HG03139 (cell line): Measurements from ENCODE around the gene TET3.
A peak's percentile ranks its signal among the peaks of the same experiment; 100 is the strongest.
"Not testable (repeated sequence)": the region's sequence is repeated elsewhere in the genome, so short reads cannot be mapped to it uniquely, and the experiment has no call there.

Source experiments
- ATAC-seq: cut with Tn5 transposase; IDR thresholded peaks from one replicate; pipeline ENCODE4 v1.9.1; 2021; ENCODE audit not compliant: unreplicated experiment

The TET3 gene

DNA sequence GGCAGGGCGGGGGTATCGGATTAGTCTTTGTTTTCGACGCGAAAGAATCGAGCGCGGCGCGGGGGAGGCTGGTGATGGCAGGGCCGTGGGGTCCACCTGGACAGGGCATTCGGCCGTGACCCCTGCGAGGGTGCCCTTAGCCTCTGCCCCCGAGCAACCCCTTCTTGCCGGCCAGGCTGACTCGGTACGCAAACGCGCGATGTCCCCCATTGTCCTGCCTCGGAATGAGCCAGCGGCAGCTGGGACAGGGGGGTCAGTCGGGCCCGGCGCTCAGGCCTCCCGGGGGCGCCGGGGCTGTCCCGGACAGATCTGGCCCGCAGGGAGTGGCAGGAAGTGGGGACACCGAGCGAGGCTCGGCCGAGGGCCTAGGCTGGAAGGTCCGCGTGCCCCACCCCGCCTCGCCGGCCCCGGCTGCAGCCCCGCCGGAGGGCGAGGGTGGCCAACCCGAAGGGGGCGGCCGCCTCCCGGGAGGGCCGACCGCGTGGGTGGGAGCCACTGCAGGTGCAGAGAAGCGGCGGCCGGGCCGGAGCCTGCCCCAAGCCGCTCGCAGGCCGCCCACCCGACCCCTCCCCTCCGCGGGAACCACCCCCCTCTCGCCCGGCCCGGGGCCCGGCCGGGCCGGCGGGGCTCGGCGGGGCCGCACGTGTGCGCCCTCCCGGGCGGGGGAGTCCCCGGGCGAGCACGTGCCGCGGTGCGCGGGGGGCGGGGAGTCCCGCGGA is at the start of gene TET3:
Gene TET3 (plus strand): TSS at position 708 of the 719 bp plus-strand sequence. CDS start 1,494 bp downstream, outside the sequence.
- peak; percentile 31 for ATAC-seq

- ATAC-seq: no peak
Observed at GRCh38 chr2:73935641-73936040, 49.1 kb upstream of the TET3 start.

GRCh38 chr2:73937103-73937885 is 47.4 kb upstream of the TET3 start:
- no peak for ATAC-seq

DNA sequence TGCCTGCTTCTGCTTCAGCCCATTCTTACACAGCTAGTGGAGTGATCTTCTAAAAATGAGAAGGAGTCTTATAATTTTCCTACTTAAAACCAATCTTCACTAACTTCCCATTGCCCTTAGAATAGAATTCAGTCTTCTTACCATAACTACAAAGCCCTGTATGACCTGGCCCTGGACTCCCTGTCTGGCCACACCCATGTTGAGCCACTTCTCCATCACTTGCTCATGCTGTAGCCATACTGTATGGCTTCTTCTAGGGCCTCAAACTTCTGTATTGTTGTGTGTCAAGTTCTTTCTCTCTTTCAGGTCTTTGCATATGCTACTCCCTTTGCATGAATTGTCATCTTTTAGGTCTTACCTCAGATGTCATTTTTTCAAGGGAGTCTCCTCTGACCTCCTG is 46.8 kb upstream of the TET3 start:
- ATAC-seq: no peak

DNA sequence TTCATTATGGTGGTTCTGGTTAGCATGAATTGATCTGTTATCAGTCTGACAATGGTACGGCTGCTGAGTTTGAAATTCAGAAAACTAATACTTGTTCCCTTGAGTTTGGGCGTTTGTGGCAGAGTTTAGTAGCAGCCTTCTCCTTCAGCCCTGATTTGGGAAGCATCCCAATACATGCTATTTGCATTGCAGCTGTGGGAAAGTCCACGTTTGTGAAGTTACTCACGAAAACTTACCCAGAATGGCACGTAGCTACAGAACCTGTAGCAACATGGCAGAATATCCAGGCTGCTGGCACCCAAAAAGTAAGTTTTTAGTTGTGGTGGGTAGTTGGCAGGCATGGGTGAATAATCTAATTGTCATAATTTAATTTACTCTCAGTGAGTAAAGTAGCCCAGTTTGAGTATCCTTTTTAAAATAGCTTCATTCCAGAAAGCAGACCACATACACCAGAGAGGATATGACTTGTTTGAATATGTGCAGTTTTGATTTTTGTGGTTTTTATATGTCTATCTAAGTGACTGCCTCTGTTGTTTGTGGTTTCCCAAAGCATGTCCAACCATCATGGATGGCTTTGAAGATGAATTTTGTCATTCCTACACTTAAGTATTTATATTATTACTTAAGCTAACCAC is 45.9 kb upstream of the TET3 start:
- ATAC-seq: no peak

DNA sequence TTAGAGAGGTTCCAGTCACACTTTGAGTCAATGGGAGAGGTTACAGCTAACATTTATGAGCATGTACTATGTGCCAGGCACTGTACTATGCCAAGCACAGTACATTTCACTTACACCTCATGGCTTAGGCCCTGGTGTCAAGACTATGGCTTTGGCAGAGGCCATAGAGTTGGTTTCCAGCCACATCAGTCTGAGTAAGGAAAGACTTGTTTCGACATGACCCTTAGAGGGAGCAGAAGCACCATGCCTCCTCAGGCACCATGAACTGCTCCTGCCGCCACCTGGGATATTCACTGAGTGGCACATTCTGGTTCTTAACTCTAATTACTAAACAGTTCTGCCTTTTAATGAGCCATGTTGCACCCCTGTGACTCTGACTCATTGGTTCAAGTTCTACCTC is 45.3 kb upstream of the TET3 start:
- ATAC-seq: no peak

GRCh38 chr2:73940066-73940465 is 44.6 kb upstream of the TET3 start:
- not testable (repeated sequence) for ATAC-seq

GRCh38 chr2:73942664-73943063 is 42.0 kb upstream of the TET3 start:
- no peak for ATAC-seq

GRCh38 chr2:73944714-73945113 is 40.0 kb upstream of the TET3 start:
- no peak for ATAC-seq

DNA sequence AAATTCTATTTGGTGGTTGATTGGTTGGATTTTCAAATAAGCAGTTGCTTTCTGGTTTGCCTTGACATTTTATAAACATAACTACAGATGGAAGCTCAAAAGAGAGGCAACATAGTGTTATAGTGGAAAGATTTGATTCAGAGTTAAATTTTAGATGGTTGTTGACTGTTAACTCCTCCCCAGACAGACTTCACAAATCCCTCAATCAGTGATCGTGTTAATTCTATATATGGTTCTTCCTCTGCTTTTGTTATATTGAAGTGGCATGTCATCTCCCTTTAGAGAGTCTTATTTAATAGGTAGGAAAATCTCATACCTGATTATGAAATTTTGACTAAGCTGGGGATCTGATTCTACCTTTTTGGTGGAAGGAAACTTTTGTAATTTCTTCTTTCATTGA is 38.5 kb upstream of the TET3 start:
- no peak for ATAC-seq

GRCh38 chr2:73946666-73947065 is 38.0 kb upstream of the TET3 start:
- no peak for ATAC-seq

DNA sequence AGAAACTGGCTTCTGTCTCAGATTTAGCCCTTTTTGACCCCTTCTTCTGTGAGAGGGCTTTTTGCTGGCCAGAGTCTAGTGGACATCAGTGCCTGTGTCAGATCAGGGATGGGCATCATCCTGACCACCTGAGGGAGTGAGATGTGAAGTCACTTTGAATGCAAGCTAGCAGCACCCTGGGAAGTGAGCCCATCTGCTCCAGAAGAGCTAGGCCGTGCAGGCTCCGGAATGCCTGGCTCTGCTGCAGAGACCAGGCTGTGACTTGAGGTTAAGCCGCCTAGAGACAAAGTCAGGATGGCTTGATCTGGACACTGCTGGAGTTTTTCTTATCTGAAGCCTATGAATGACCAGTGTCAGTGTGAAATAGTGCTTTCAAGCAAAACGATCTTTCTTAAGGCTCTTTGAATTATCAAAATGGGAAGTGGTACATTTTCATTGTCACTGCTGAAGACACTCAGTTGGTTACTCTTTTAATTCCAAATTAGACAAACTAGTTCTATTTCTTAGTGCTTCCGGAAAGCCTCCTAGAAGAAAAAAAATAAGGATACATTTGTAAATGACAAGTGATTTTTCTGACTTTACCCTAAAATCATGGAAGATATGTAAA is 37.2 kb upstream of the TET3 start:
- no peak for ATAC-seq

- no peak for ATAC-seq
Observed at GRCh38 chr2:73949802-73950201, 34.9 kb upstream of the TET3 start.

DNA sequence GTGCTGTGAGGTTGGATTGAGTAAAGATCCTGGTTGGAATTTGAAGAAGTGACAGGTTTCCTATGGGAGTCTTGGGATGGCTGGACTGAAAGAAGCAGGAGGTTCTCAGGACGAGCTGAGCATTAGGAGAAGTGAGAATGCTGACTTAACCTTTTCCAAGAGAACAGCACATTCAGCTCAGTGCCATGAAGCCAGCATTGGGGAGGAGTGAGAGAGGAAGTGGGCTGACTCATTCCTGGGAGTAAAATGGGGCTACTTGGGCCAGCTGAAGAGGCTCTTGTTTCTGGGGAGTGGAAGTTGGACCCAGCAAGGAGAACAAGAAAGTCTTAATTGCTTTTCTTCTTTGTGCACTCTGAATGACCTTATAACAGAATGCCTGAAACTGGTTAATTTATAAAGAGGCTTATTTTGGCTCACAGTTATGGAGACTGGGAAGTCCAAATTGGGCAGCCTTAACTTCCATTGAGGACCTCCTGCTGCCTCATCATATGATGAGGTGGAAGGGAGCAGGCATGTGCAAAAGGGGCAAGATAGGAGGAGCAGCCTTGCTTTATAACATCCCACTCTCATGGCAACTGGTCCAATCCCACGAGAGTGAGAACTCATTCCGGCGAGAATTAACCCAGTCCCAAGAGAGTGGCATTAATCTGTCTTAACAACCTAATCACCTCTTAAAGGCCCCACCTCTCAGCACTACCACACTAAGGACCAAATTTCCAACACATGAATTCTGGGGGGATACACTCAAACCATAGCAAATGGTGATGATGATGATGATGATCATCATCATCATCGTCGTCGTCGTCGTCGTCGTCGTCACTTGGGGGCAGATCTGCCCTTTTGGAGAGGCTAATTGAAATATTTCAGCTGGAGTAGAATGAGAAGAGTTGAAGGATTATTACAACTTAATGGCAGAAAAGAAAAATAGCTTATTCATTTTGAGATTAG is 31.9 kb upstream of the TET3 start:
- no peak for ATAC-seq

GRCh38 chr2:73956218-73956865 is 28.4 kb upstream of the TET3 start:
- ATAC-seq: no peak

- no peak for ATAC-seq
Observed at GRCh38 chr2:73961274-73961673, 23.4 kb upstream of the TET3 start.

DNA sequence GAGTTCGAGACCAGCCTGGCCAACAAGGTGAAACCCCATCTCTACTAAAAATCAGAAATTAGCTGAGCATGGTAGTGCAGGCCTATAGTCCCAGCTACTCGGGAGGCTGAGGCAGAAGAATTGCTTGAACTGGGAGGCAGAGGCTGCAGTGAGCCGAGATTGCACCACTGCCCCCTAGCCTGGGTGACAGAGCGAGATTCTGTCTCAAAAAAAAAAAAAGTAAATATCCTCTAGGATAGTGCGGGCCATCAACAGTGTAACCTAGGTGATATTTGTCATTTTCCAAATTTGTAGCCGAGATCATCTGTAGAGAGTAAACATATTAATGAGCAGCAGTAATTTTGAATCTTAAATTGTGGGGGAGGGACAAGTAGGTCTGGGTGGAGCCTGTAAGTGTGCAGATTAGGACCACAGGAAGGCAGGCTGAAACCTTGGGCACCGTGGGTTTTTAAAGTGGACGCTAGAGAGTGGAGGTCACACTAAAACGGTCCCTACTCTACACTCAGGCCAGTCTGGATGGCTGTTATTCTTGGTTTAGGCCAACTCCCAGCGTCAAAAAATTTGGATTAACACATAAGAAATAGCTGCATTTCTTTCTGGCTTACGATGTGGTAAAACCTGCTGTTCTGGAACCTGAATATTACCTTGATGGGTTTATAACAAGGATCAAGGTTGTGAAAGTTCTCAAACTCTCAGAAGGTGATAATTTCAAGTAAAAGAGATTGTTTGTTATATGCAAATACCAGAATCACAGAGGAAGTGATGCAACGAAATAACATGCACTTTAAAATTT is 22.7 kb upstream of the TET3 start:
- no peak for ATAC-seq

DNA sequence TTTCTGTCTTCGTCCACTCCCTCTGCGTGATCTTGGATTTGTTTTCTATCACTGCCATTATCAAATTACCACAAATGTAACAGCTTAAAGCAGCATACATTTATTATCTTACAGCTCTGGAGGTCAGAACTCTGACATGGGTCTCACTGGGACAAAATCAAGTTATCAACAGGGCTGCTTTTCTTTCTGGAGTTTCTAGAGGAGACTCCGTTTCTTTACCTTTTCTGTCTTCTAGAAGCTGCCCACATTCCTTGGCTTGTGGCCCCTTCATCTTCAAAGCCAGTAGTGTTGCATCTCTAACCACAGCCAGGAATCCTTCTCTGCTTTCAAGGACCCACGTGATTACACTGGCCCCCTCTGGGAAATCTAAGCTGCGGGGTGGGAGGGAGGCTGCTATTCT is 21.9 kb upstream of the TET3 start:
- no peak for ATAC-seq
